Measurements from ENCODE around the gene LIPC.

LIPC gene

GRCh38 chr15:58546635-58547627 is 115.1 kb downstream of the LIPC start:
- DNase-seq (ENCODE audit: low read depth, low spot score) = no peak
- H3K27ac ChIP-seq = no peak overlapping the region

DNA sequence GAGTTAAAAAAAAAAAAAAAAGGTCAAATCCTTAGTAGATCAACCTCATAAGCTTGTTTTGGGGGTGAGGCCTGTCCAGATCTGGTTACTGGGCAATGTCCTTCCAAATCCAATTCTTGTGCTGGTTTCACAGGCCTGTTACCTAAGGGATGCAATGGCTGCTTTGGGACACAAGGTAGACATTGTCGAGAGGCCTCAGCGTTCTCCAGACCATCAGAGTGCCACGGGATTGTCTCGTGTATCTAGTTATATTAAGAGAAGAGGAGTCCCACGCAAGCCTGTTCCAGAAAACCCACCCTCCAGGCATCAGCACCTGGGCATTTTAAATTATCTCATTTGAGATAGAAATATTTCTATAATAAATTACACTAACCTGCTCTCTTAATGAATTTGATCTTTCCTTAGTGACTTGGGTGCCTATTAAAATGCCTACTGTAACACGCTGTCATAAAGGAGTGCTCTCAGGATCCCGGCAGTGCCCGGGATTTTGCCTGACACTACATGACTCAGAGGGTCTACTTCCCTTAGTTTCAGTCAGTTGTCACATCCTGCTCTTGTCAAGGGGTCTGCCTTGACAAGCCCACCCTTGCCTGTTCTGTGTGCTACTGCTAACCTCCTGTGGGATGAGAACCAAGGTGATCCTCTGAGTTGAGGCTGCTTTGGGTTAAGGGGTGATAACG is 116.0 kb downstream of the LIPC start:
- H3K27ac ChIP-seq = no peak overlapping the region

GRCh38 chr15:58548308-58549012 is 116.7 kb downstream of the LIPC start:
- DNase-seq (ENCODE audit: low read depth, low spot score) = no peak
- H3K27ac ChIP-seq = no peak overlapping the region

More for the DNA sequence above, 116.0 kb downstream of the LIPC start:
- no peak for DNase-seq (ENCODE audit: low read depth, low spot score)

DNA sequence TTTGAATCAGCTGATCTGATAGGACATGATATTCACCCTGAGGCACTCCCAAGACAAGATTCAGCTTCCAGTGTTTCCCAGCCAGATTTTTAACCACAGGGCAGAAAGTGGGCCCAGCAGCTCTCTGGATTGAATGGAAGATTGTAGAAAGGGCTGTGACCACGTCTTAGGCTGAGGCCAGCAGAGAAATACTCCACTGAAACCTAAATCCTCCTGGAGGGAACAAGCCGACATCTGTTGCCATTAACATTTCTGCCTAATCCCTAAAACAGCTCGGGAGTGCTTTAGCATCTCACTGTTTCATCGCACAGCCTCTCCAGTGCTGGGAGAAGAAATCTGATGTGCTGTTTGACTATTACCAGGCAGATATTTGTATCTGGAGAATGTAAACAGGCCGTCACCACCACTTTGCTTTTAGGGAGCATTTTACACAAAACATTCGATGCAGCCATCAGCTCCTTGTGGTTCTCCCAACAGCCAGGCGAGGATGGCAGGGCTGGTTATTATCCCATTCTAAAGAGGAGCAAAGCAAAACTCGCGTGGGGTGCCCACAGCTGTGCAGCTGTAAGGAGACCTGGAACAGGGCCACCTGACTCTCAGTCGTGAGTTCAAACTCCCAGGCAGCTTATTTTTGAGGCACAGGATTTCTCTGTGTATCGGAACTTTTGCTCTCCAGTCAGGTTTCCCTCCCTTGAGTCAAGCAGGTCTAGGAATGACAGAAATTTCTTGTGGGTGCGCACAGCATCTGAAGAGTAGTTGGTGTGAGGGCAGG is 117.4 kb downstream of the LIPC start:
- no peak overlapping the region for H3K27ac ChIP-seq
- no peak for DNase-seq (ENCODE audit: low read depth, low spot score)

GRCh38 chr15:58549785-58550074 is 117.9 kb downstream of the LIPC start:
- H3K27ac ChIP-seq = no peak overlapping the region
- no peak for DNase-seq (ENCODE audit: low read depth, low spot score)

GRCh38 chr15:58551084-58551763 is 119.4 kb downstream of the LIPC start:
- H3K27ac ChIP-seq = peak overlapping the region; percentile 57
- DNase-seq (ENCODE audit: low read depth, low spot score) = no peak

- no peak for DNase-seq (ENCODE audit: low read depth, low spot score)
- H3K27ac ChIP-seq = peak overlapping the region; percentile 57
Measured at GRCh38 chr15:58551764-58552504, 120.1 kb downstream of the LIPC start.

- H3K27ac ChIP-seq = peak overlapping the region; percentile 57
- no peak for DNase-seq (ENCODE audit: low read depth, low spot score)
Measured at GRCh38 chr15:58552505-58553364, 120.9 kb downstream of the LIPC start.

- DNase-seq (ENCODE audit: low read depth, low spot score) = no peak
Measured at GRCh38 chr15:58553365-58553918, 121.7 kb downstream of the LIPC start.

GRCh38 chr15:58554758-58555157 is 123.0 kb downstream of the LIPC start:
- H3K27ac ChIP-seq = no peak overlapping the region
- no peak for DNase-seq (ENCODE audit: low read depth, low spot score)

More at GRCh38 chr15:58553365-58553918, 121.7 kb downstream of the LIPC start:
- no peak overlapping the region for H3K27ac ChIP-seq

DNA sequence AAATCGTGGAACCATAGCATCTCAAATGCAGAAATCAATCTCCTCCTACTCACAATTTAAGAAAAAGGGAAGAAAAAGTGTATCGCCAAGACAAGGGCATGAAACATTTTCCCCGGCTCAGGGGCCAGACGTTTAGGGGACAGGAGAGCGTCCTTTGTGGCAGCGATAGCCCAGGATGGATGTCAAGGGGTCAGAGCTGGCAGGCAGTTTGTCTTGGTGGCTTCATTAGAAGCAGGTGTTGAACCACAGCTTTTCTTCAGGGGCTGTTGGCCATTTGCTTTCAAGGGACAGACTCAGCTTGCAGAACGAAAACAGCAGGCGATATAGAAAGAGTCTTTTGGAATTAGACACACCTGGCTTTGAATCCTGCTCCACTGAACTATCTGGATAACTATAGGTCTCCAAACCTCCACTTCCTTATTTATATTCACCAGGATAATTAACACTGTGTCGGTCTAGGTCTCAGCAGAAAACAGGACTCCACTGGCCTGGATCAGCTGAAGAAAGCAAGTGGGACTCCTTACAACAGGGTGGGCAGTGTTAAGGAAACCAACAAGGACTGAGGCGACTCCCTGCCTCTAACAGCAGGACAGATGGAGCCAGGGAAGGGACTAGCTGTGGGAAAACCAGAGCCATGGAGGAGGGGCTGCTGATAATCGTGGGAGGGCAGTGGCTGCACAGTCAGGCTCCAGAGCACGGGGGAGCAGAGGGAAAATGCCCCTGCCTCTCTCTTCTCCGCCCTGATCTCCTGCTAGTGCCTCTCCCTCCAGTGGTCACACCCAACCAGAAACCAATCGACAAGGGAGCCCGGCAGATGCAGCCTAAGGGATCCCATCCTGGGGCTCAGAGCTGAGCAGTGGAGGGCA is 123.6 kb downstream of the LIPC start:
- no peak for DNase-seq (ENCODE audit: low read depth, low spot score)
- no peak overlapping the region for H3K27ac ChIP-seq

- H3K27ac ChIP-seq = no peak overlapping the region
- DNase-seq (ENCODE audit: low read depth, low spot score) = no peak
Measured at GRCh38 chr15:58556028-58556361, 124.2 kb downstream of the LIPC start.

DNA sequence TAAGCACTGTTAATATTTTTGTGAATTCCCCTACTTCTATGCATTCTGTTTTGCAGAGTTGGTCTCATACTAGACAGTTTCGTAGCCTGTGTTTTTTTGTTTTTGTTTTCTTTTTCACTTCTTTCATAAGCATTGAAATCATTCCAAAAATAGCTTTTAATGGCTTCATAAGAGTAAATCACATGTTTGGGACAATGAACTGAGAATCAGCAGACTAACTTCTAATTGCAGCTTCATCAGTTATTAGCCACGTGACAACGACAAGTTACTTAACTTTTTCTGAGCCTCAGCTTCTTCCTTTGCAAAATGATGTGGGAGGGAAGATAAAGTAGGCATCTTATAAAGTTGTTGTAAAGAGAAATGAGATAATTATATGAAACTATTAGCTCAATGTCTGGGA is 124.8 kb downstream of the LIPC start:
- DNase-seq (ENCODE audit: low read depth, low spot score) = no peak
- no peak overlapping the region for H3K27ac ChIP-seq

DNA sequence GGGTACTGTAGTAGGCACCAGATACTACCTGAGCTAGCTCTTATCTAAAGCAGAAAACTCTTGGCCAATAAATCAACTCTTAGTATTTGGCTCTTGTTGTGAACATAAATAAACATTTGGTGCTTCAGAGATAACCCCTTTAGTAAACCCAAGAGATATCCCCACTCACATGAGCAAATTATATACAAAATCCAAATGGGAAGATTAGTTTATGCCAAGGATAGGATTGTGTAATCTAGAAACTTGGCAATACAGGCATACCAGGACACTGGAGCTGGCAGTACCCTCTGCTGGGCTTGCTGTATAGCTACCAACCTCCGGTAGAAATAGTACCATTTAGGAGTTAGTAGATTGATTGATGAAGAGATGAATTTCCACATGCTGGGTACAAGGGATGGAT is 127.0 kb downstream of the LIPC start:
- no peak for DNase-seq (ENCODE audit: low read depth, low spot score)
- no peak overlapping the region for H3K27ac ChIP-seq

GRCh38 chr15:58559904-58560588 is 128.3 kb downstream of the LIPC start:
- no peak for DNase-seq (ENCODE audit: low read depth, low spot score)
- no peak overlapping the region for H3K27ac ChIP-seq

GRCh38 chr15:58561321-58561720 is 129.5 kb downstream of the LIPC start:
- H3K27ac ChIP-seq = no peak overlapping the region
- DNase-seq (ENCODE audit: low read depth, low spot score) = no peak

All from epithelial cell of prostate (primary cell).